GM21390 (cell line): ENCODE measurements around the gene SLC22A9.

Experiments used
- ATAC-seq: cut with Tn5 transposase; IDR thresholded peaks from one replicate; pipeline ENCODE4 v1.9.1; 2021; ENCODE audit not compliant: unreplicated experiment

Gene SLC22A9

GRCh38 chr11:63444160-63444559, 74.6 kb downstream of the SLC22A9 start:
- ATAC-seq, result no peak

DNA sequence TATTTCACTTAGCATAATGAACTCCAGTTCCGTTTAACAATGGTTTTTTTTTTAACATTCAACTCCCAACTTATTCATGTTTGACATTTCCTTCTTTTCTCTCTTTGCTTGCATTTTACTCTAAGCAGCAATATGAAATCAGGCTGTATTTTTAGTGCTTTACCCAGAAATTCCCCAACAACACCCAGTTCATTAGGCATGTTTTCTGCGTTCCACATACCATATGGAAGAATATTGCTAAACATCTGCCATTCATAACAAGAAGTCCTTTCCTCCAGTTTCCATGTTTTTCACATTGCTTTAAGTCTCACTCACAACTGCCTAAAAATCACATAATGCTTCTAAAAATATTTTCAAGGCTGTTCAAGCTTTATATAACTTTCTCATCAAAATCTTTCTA, 75.5 kb downstream of the SLC22A9 start:
- no peak for ATAC-seq

GRCh38 chr11:63445720-63446119, 76.1 kb downstream of the SLC22A9 start:
- no peak for ATAC-seq

- ATAC-seq, result no peak
These were observed 79.1 kb downstream of the SLC22A9 start for GRCh38 chr11:63448646-63449045.

DNA sequence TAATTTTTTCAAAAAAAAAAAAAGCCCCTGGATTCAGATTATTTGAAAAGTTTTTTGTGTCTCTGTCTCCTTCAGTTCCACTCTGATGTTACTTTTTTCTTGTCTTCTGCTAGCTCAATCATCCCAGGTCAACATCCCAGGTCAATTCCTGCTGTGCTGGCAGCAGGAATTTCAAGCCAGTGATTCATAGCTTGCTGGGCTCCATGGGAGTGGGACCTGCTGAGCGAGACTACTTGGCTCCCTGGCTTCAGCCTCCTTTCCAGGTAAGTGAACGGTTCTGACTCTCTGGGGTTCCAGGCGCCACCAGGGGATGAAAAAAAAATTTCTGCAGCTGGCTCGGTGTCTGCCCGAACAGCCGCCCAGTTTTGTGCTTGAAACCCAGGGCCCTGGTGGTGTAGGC, 90.0 kb downstream of the SLC22A9 start:
- no peak for ATAC-seq
